GM12878 (cell line): ENCODE measurements around the gene PLEKHG1. TPM values are rescaled to one million over a fixed set of nuclear protein-coding genes. Genes with fewer than 3 reads are reported as not detected.

Source experiments
- BMI1 ChIP-seq: fragments of 450-650 bp; IDR thresholded peaks from 2 replicates; pipeline ENCODE4 v1.6.1; 2016; ENCODE audit warnings: mild to moderate bottlenecking, moderate library complexity, borderline replicate concordance
- E4F1 ChIP-seq: fragments of 450-650 bp; IDR thresholded peaks from 2 replicates; pipeline ENCODE4 v1.6.1; 2018; ENCODE audit warnings: borderline replicate concordance, mild to moderate bottlenecking; ENCODE audit not compliant: partially characterized antibody
- EP300 ChIP-seq, 2 experiments: fragments of 150-350 bp in 1 of 2; IDR thresholded peaks; 2 replicates each; pipeline ENCODE4 v1.6.1; 2011 to 2012; ENCODE audit warnings: low read depth in 2 of 2, low read length in 2 of 2, borderline replicate concordance in 1 of 2, improper control_type of control experiment in 1 of 2, inconsistent platforms in 1 of 2; ENCODE audit not compliant: control insufficient read depth in 1 of 2
- KDM1A ChIP-seq: fragments of 200-600 bp; sonication (generic); IDR thresholded peaks from 2 replicates; pipeline ENCODE4 v1.6.1; 2016; ENCODE audit warnings: borderline replicate concordance
- NR2C1 ChIP-seq: fragments of 450-650 bp; IDR thresholded peaks from 2 replicates; pipeline ENCODE4 v1.6.1; 2017; ENCODE audit warnings: antibody characterized with exemption, mild to moderate bottlenecking, moderate library complexity
- PAX8 ChIP-seq: fragments of 450-650 bp; IDR thresholded peaks from 2 replicates; pipeline ENCODE4 v1.6.1; 2017; ENCODE audit warnings: mild to moderate bottlenecking, moderate library complexity
- ZNF274 ChIP-seq: IDR thresholded peaks from one replicate; pipeline ENCODE4 v1.8.0; 2011; ENCODE audit not compliant: insufficient read length, insufficient read depth
- ZNF384 ChIP-seq: IDR thresholded peaks from 2 replicates; pipeline ENCODE4 v1.6.1; 2012; ENCODE audit warnings: low read depth, mild to moderate bottlenecking, low read length, improper control_type of control experiment, borderline replicate concordance
- polyA plus RNA-seq, 11 experiments: library from polyadenylated mRNA; depleted of rRNA in 4 of 11; unstranded in 6 of 11; stranded (reverse) in 5 of 11; fragments of >200 nt; fragmentation: Nextera tagmentation in 4 of 11; fragmentation: Illumina TruSeq in 1 of 11; extraction: Ambion mirVana in 4 of 11; extraction: Trizol in 1 of 11; gene quantifications; 1 replicate in 1 of 11; 2 replicates in 10 of 11; pipeline versions ENCODE4 v1.2.1 to v1.2.3, GENCODE V29; 2011 to 2016; ENCODE audit warnings: inconsistent platforms in 2 of 11, missing spikeins in 2 of 11, low read depth in 1 of 11
- total RNA-seq, 4 experiments: library from RNA; depleted of rRNA in 3 of 4; stranded (reverse); fragments of >200 nt in 3 of 4; fragmentation: Illumina TruSeq in 1 of 4; extraction: Trizol in 1 of 4; gene quantifications; 2 replicates each; pipeline versions ENCODE4 v1.2.1 to v1.2.3, GENCODE V29; 2013 to 2021
- TF ChIP-seq, protein P1 (sequence below): fragments of 450-650 bp; conservative IDR thresholded peaks from 2 replicates; pipeline ENCODE4 v1.6.1; 2017; ENCODE audit warnings: mild to moderate bottlenecking, moderate library complexity
- TF ChIP-seq, protein P2 (sequence below): fragments of 450-650 bp; IDR thresholded peaks from 2 replicates; pipeline ENCODE4 v1.6.1; 2017; ENCODE audit warnings: mild to moderate bottlenecking, moderate library complexity

The PLEKHG1 gene
- total and polyA plus RNA-seq, 10 of the 15 experiments (the other 5 are each of a cell fraction or from before 2014, with no cell fraction given) = 0.77 to 17.2 (median 4.9) TPM

GRCh38 chr6:150632785-150633485, 33.2 kb downstream of the PLEKHG1 start (continued):
- no peak for TF ChIP-seq BMI1
- no peak for TF ChIP-seq PAX8
- TF ChIP-seq, protein P1, sequence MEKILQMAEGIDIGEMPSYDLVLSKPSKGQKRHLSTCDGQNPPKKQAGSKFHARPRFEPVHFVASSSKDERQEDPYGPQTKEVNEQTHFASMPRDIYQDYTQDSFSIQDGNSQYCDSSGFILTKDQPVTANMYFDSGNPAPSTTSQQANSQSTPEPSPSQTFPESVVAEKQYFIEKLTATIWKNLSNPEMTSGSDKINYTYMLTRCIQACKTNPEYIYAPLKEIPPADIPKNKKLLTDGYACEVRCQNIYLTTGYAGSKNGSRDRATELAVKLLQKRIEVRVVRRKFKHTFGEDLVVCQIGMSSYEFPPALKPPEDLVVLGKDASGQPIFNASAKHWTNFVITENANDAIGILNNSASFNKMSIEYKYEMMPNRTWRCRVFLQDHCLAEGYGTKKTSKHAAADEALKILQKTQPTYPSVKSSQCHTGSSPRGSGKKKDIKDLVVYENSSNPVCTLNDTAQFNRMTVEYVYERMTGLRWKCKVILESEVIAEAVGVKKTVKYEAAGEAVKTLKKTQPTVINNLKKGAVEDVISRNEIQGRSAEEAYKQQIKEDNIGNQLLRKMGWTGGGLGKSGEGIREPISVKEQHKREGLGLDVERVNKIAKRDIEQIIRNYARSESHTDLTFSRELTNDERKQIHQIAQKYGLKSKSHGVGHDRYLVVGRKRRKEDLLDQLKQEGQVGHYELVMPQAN = peak; percentile 20; the same call in 1 of the 2 replicates
- TF ChIP-seq EP300 (IDR thresholded peaks at IDR 0.05; ENCODE audit: borderline replicate concordance in 1 of 2, control insufficient read depth in 1 of 2, low read depth in 2 of 2, low read length in 2 of 2) = peak in 1 of 2 experiments; percentile 68; a peak in 1 of 4 replicates
- no peak; the same call in 1 of the 2 replicates for TF ChIP-seq ZNF384
- no peak for TF ChIP-seq E4F1
- TF ChIP-seq NR2C1 = no peak
- TF ChIP-seq, protein P2, sequence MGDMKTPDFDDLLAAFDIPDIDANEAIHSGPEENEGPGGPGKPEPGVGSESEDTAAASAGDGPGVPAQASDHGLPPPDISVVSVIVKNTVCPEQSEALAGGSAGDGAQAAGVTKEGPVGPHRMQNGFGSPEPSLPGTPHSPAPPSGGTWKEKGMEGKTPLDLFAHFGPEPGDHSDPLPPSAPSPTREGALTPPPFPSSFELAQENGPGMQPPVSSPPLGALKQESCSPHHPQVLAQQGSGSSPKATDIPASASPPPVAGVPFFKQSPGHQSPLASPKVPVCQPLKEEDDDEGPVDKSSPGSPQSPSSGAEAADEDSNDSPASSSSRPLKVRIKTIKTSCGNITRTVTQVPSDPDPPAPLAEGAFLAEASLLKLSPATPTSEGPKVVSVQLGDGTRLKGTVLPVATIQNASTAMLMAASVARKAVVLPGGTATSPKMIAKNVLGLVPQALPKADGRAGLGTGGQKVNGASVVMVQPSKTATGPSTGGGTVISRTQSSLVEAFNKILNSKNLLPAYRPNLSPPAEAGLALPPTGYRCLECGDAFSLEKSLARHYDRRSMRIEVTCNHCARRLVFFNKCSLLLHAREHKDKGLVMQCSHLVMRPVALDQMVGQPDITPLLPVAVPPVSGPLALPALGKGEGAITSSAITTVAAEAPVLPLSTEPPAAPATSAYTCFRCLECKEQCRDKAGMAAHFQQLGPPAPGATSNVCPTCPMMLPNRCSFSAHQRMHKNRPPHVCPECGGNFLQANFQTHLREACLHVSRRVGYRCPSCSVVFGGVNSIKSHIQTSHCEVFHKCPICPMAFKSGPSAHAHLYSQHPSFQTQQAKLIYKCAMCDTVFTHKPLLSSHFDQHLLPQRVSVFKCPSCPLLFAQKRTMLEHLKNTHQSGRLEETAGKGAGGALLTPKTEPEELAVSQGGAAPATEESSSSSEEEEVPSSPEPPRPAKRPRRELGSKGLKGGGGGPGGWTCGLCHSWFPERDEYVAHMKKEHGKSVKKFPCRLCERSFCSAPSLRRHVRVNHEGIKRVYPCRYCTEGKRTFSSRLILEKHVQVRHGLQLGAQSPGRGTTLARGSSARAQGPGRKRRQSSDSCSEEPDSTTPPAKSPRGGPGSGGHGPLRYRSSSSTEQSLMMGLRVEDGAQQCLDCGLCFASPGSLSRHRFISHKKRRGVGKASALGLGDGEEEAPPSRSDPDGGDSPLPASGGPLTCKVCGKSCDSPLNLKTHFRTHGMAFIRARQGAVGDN = no peak
- TF ChIP-seq KDM1A = no peak
- TF ChIP-seq ZNF274 = no peak
